Activated naive CD8-positive, alpha-beta T cell (primary cell): Measurements from ENCODE around the gene CREB1.
A peak's percentile ranks its signal among the peaks of the same experiment; 100 is the strongest.

ENCODE experiments used
- H3K27ac Mint-ChIP-seq: one replicate; pipeline ENCODE4 v1.8.0; 2021; ENCODE audit warnings: mixed read lengths
- H3K27me3 Mint-ChIP-seq: one replicate; pipeline ENCODE4 v1.8.0; 2021; ENCODE audit warnings: mixed read lengths
- H3K36me3 Mint-ChIP-seq: one replicate; pipeline ENCODE4 v1.8.0; 2021; ENCODE audit warnings: mixed read lengths
- H3K4me1 Mint-ChIP-seq: one replicate; pipeline ENCODE4 v1.8.0; 2021; ENCODE audit warnings: low read depth, mixed read lengths
- H3K4me3 Mint-ChIP-seq: one replicate; pipeline ENCODE4 v1.8.0; 2021; ENCODE audit warnings: mild to moderate bottlenecking, mixed read lengths
- H3K9me3 Mint-ChIP-seq: one replicate; pipeline ENCODE4 v1.8.0; 2021; ENCODE audit warnings: low read depth, mixed read lengths

Gene CREB1

GRCh38 chr2:207515671-207516070, 14.1 kb upstream of the CREB1 start:
- Mint-ChIP-seq H3K9me3 (peaks cover 3% of the 10 kb centered on the region), H3K36me3 (peaks cover 10% of the 10 kb centered on the region), H3K27ac (no peak overlapping the region), H3K4me3 (no peak overlapping the region), H3K27me3 (no peaks in the 10 kb centered on the region), H3K4me1 (peaks cover 36% of the 10 kb centered on the region)

GRCh38 chr2:207516206-207516605, 13.6 kb upstream of the CREB1 start:
- Mint-ChIP-seq H3K27ac (peak overlapping the region; percentile 37), H3K36me3 (peaks cover 10% of the 10 kb centered on the region), H3K9me3 (peaks cover 3% of the 10 kb centered on the region), H3K4me3 (no peak overlapping the region), H3K27me3 (no peaks in the 10 kb centered on the region), H3K4me1 (peaks cover 40% of the 10 kb centered on the region)

- Mint-ChIP-seq H3K4me3 (no peak overlapping the region), H3K9me3 (peaks cover 3% of the 10 kb centered on the region), H3K27ac (no peak overlapping the region), H3K36me3 (peaks cover 5% of the 10 kb centered on the region), H3K27me3 (no peaks in the 10 kb centered on the region), H3K4me1 (peaks cover 47% of the 10 kb centered on the region)
Measured at GRCh38 chr2:207523005-207523404, 6.8 kb upstream of the CREB1 start.

- no peaks in the 10 kb centered on the region for H3K9me3 Mint-ChIP-seq
- peak overlapping the region; percentile 40 for H3K4me3 Mint-ChIP-seq
- H3K27ac Mint-ChIP-seq = peak overlapping the region; percentile 87
- no peaks in the 10 kb centered on the region for H3K27me3 Mint-ChIP-seq
- peaks cover 52% of the 10 kb centered on the region for H3K4me1 Mint-ChIP-seq
- no peaks in the 10 kb centered on the region for H3K36me3 Mint-ChIP-seq
Measured at GRCh38 chr2:207525296-207525695, 4.5 kb upstream of the CREB1 start.

GRCh38 chr2:207528980-207529329, 807 bp upstream of the CREB1 start:
- peak overlapping the region; percentile 100 for H3K27ac Mint-ChIP-seq
- peaks cover 2% of the 10 kb centered on the region for H3K36me3 Mint-ChIP-seq
- no peaks in the 10 kb centered on the region for H3K9me3 Mint-ChIP-seq
- H3K4me1 Mint-ChIP-seq = peaks cover 62% of the 10 kb centered on the region
- no peaks in the 10 kb centered on the region for H3K27me3 Mint-ChIP-seq
- H3K4me3 Mint-ChIP-seq = peak overlapping the region; percentile 93

- no peaks in the 10 kb centered on the region for H3K27me3 Mint-ChIP-seq
- H3K36me3 Mint-ChIP-seq = peaks cover 2% of the 10 kb centered on the region
- peaks cover 67% of the 10 kb centered on the region for H3K4me1 Mint-ChIP-seq
- no peaks in the 10 kb centered on the region for H3K9me3 Mint-ChIP-seq
- peak overlapping the region; percentile 99 for H3K27ac Mint-ChIP-seq
- peak overlapping the region; percentile 99 for H3K4me3 Mint-ChIP-seq
Measured at GRCh38 chr2:207530160-207531031, 634 bp downstream of the CREB1 start.

- no peaks in the 10 kb centered on the region for H3K9me3 Mint-ChIP-seq
- H3K4me3 Mint-ChIP-seq = peak overlapping the region; percentile 99
- H3K4me1 Mint-ChIP-seq = peaks cover 60% of the 10 kb centered on the region
Measured at GRCh38 chr2:207531032-207531952, 1.5 kb downstream of the CREB1 start.

GRCh38 chr2:207532676-207533075, 2.9 kb downstream of the CREB1 start:
- Mint-ChIP-seq H3K4me1 (peaks cover 56% of the 10 kb centered on the region), H3K9me3 (no peaks in the 10 kb centered on the region), H3K27me3 (no peaks in the 10 kb centered on the region), H3K4me3 (peak overlapping the region; percentile 99), H3K27ac (peak overlapping the region; percentile 99), H3K36me3 (peaks cover 5% of the 10 kb centered on the region)

More at GRCh38 chr2:207531032-207531952, 1.5 kb downstream of the CREB1 start:
- H3K27me3 Mint-ChIP-seq = no peaks in the 10 kb centered on the region
- H3K36me3 Mint-ChIP-seq = peaks cover 2% of the 10 kb centered on the region
- H3K27ac Mint-ChIP-seq = peak overlapping the region; percentile 99

GRCh38 chr2:207533461-207534008, 3.8 kb downstream of the CREB1 start:
- Mint-ChIP-seq H3K4me3 (peak overlapping the region; percentile 63), H3K27ac (peak overlapping the region; percentile 87), H3K36me3 (peaks cover 6% of the 10 kb centered on the region), H3K9me3 (no peaks in the 10 kb centered on the region), H3K27me3 (no peaks in the 10 kb centered on the region), H3K4me1 (peaks cover 56% of the 10 kb centered on the region)

- Mint-ChIP-seq H3K4me1 (peaks cover 60% of the 10 kb centered on the region), H3K9me3 (no peaks in the 10 kb centered on the region), H3K27me3 (no peaks in the 10 kb centered on the region), H3K36me3 (peaks cover 6% of the 10 kb centered on the region), H3K27ac (peak overlapping the region; percentile 87), H3K4me3 (peak overlapping the region; percentile 45)
Measured at GRCh38 chr2:207534417-207534816, 4.7 kb downstream of the CREB1 start.

GRCh38 chr2:207539470-207539869, 9.7 kb downstream of the CREB1 start:
- peaks cover 3% of the 10 kb centered on the region for H3K36me3 Mint-ChIP-seq
- peak overlapping the region; percentile 4 for H3K27ac Mint-ChIP-seq
- H3K27me3 Mint-ChIP-seq = no peaks in the 10 kb centered on the region
- H3K4me3 Mint-ChIP-seq = peak overlapping the region; percentile 20
- H3K9me3 Mint-ChIP-seq = no peaks in the 10 kb centered on the region
- peaks cover 73% of the 10 kb centered on the region for H3K4me1 Mint-ChIP-seq

- no peaks in the 10 kb centered on the region for H3K27me3 Mint-ChIP-seq
- no peaks in the 10 kb centered on the region for H3K9me3 Mint-ChIP-seq
- H3K27ac Mint-ChIP-seq = no peak overlapping the region
- H3K4me1 Mint-ChIP-seq = peaks cover 71% of the 10 kb centered on the region
- H3K4me3 Mint-ChIP-seq = no peak overlapping the region
- H3K36me3 Mint-ChIP-seq = peaks cover 7% of the 10 kb centered on the region
Measured at GRCh38 chr2:207540431-207540830, 10.7 kb downstream of the CREB1 start.

- H3K27ac Mint-ChIP-seq = no peak overlapping the region
- H3K9me3 Mint-ChIP-seq = no peaks in the 10 kb centered on the region
- no peaks in the 10 kb centered on the region for H3K27me3 Mint-ChIP-seq
- peaks cover 11% of the 10 kb centered on the region for H3K36me3 Mint-ChIP-seq
- peaks cover 77% of the 10 kb centered on the region for H3K4me1 Mint-ChIP-seq
- H3K4me3 Mint-ChIP-seq = no peak overlapping the region
Measured at GRCh38 chr2:207541933-207542332, 12.2 kb downstream of the CREB1 start.

- H3K4me1 Mint-ChIP-seq = peaks cover 75% of the 10 kb centered on the region
- peaks cover 11% of the 10 kb centered on the region for H3K36me3 Mint-ChIP-seq
- no peak overlapping the region for H3K27ac Mint-ChIP-seq
- H3K4me3 Mint-ChIP-seq = no peak overlapping the region
- no peaks in the 10 kb centered on the region for H3K9me3 Mint-ChIP-seq
- H3K27me3 Mint-ChIP-seq = no peaks in the 10 kb centered on the region
Measured at GRCh38 chr2:207543272-207543671, 13.5 kb downstream of the CREB1 start.

- H3K4me1 Mint-ChIP-seq = peaks cover 78% of the 10 kb centered on the region
- peak overlapping the region; percentile 36 for H3K4me3 Mint-ChIP-seq
- peaks cover 11% of the 10 kb centered on the region for H3K36me3 Mint-ChIP-seq
- no peaks in the 10 kb centered on the region for H3K9me3 Mint-ChIP-seq
- peak overlapping the region; percentile 73 for H3K27ac Mint-ChIP-seq
- H3K27me3 Mint-ChIP-seq = no peaks in the 10 kb centered on the region
Measured at GRCh38 chr2:207546822-207547221, 17.1 kb downstream of the CREB1 start.
